ENCODE measurements around the gene FASTKD2. TPM values are rescaled to one million over a fixed set of nuclear protein-coding genes. Genes with fewer than 3 reads are reported as not detected.

FASTKD2 gene
- total RNA-seq, 1 donor = 38.7 TPM

Other genes starting within 250 kb of the FASTKD2 start
- not detected for gene FAM237A, start 123.1 kb upstream of the FASTKD2 start, total RNA-seq
- 0.31 TPM for gene DYTN, start 47.2 kb upstream of the FASTKD2 start, total RNA-seq
- gene MDH1B, start 278 bp upstream of the FASTKD2 start, total RNA-seq = not detected
- gene CPO, start 173.9 kb downstream of the FASTKD2 start, total RNA-seq = 0.21 TPM

All from mononuclear cell (primary cell).